Muscle of leg (tissue), 11 donors: ENCODE data around the gene CISD2. TPM values are rescaled to one million over a fixed set of nuclear protein-coding genes. Genes with fewer than 3 reads are reported as not detected.
A peak's percentile ranks its signal among the peaks of the same experiment; 100 is the strongest.
"Not testable (repeated sequence)": the region's sequence is repeated elsewhere in the genome, so short reads cannot be mapped to it uniquely, and the experiment has no call there.

Source experiments
- DNase-seq: peaks from one replicate; pipeline ENCODE4 v3.0.0; 2013
- H3K27ac ChIP-seq: one replicate; pipeline ENCODE4 v1.5.1; 2013; ENCODE audit warnings: mild to moderate bottlenecking, low read length, control low read depth
- H3K27me3 ChIP-seq: one replicate; pipeline ENCODE4 v1.6.1; 2013; ENCODE audit warnings: low read length; ENCODE audit not compliant: control insufficient read depth, insufficient read depth
- H3K36me3 ChIP-seq: one replicate; pipeline ENCODE4 v1.6.1; 2013; ENCODE audit warnings: low read length; ENCODE audit not compliant: control insufficient read depth, insufficient read depth
- H3K4me1 ChIP-seq: one replicate; pipeline ENCODE4 v1.6.1; 2013; ENCODE audit warnings: low read length; ENCODE audit not compliant: control insufficient read depth, insufficient read depth
- H3K4me3 ChIP-seq: one replicate; pipeline ENCODE4 v1.5.1; 2013; ENCODE audit warnings: low read length, control low read depth
- H3K9me3 ChIP-seq: replicated peaks from 2 replicates; pipeline ENCODE4 v1.6.1; 2013; ENCODE audit warnings: low read depth, low read length; ENCODE audit not compliant: control insufficient read depth
- WGBS: methylation state at CpG from one replicate; pipeline ENCODE4 v1.1.5; 2013; ENCODE audit warnings: missing lambda C conversion rate; ENCODE audit not compliant: insufficient coverage; 5-methylcytosine and 5-hydroxymethylcytosine counted together
- polyA plus RNA-seq, 8 donors: library from polyadenylated mRNA; unstranded; fragments of 120-200 nt; gene quantifications; one replicate each; pipeline versions ENCODE4 v1.2.1 to v1.2.3, GENCODE V29; 2013; ENCODE audit warnings: inconsistent platforms in 1 of 8, low replicate concordance in 1 of 8; ENCODE audit not compliant: insufficient read length in 8 of 8, insufficient read depth in 1 of 8
- total RNA-seq: library from RNA; stranded (reverse); fragments of 120-200 nt; gene quantifications from one replicate; pipeline ENCODE4 v1.2.4, GENCODE V29; 2013

CISD2 gene
- total and polyA plus RNA-seq, 9 donors = 15.4 to 29.6 (median 25.9) TPM

- WGBS = no CpG with 5 or more reads among the region's 1 CpG
- Histone ChIP-seq H3K9me3 (no peaks in the 10 kb centered on the region), H3K27ac (no peak overlapping the region), H3K36me3 (peaks cover 3% of the 10 kb centered on the region), H3K4me1 (no peaks in the 10 kb centered on the region), H3K27me3 (no peaks in the 10 kb centered on the region), H3K4me3 (no peak overlapping the region)
- no peak for DNase-seq
Measured at GRCh38 chr4:102843938-102844337, 24.9 kb upstream of the CISD2 start.

GRCh38 chr4:102847687-102848086, 21.1 kb upstream of the CISD2 start:
- no peak overlapping the region for H3K4me3 ChIP-seq
- no peak for DNase-seq
- WGBS = no CpG with 5 or more reads among the region's 8 CpGs
- no peaks in the 10 kb centered on the region for H3K9me3 ChIP-seq
- H3K4me1 ChIP-seq = no peaks in the 10 kb centered on the region
- peaks cover 3% of the 10 kb centered on the region for H3K36me3 ChIP-seq
- no peak overlapping the region for H3K27ac ChIP-seq
- no peaks in the 10 kb centered on the region for H3K27me3 ChIP-seq

- Histone ChIP-seq H3K27me3 (no peaks in the 10 kb centered on the region), H3K36me3 (no peaks in the 10 kb centered on the region), H3K4me1 (no peaks in the 10 kb centered on the region), H3K4me3 (no peak overlapping the region), H3K27ac (no peak overlapping the region), H3K9me3 (no peaks in the 10 kb centered on the region)
- no CpG with 5 or more reads among the region's 3 CpGs for WGBS
- DNase-seq = no peak
Measured at GRCh38 chr4:102849579-102850104, 19.1 kb upstream of the CISD2 start.

GRCh38 chr4:102850370-102850769, 18.4 kb upstream of the CISD2 start:
- H3K36me3 ChIP-seq = no peaks in the 10 kb centered on the region
- H3K4me1 ChIP-seq = no peaks in the 10 kb centered on the region
- H3K4me3 ChIP-seq = no peak overlapping the region
- no CpG with 5 or more reads among the region's 2 CpGs for WGBS
- no peaks in the 10 kb centered on the region for H3K9me3 ChIP-seq
- no peak overlapping the region for H3K27ac ChIP-seq
- no peaks in the 10 kb centered on the region for H3K27me3 ChIP-seq
- DNase-seq = no peak

- Histone ChIP-seq H3K4me3 (no peak overlapping the region), H3K4me1 (no peaks in the 10 kb centered on the region), H3K9me3 (peaks cover 16% of the 10 kb centered on the region), H3K36me3 (peaks cover 4% of the 10 kb centered on the region), H3K27ac (no peak overlapping the region), H3K27me3 (no peaks in the 10 kb centered on the region)
- no CpG with 5 or more reads among the region's 2 CpGs for WGBS
- no peak for DNase-seq
Measured at GRCh38 chr4:102858828-102859464, 9.8 kb upstream of the CISD2 start.

- H3K36me3 ChIP-seq = peaks cover 4% of the 10 kb centered on the region
- H3K27ac ChIP-seq = no peak overlapping the region
- no CpG with 5 or more reads among the region's 2 CpGs for WGBS
- H3K4me3 ChIP-seq = no peak overlapping the region
- peak; percentile 34 for DNase-seq
- no peaks in the 10 kb centered on the region for H3K27me3 ChIP-seq
- no peaks in the 10 kb centered on the region for H3K4me1 ChIP-seq
- peaks cover 16% of the 10 kb centered on the region for H3K9me3 ChIP-seq
Measured at GRCh38 chr4:102860611-102861324, 8.0 kb upstream of the CISD2 start.

GRCh38 chr4:102862016-102862415, 6.8 kb upstream of the CISD2 start:
- DNase-seq = peak; percentile 19
- no CpG with 5 or more reads among the region's 1 CpG for WGBS
- Histone ChIP-seq H3K27me3 (no peaks in the 10 kb centered on the region), H3K4me3 (no peak overlapping the region), H3K36me3 (peaks cover 4% of the 10 kb centered on the region), H3K4me1 (no peaks in the 10 kb centered on the region), H3K9me3 (peaks cover 16% of the 10 kb centered on the region), H3K27ac (no peak overlapping the region)

- Histone ChIP-seq H3K27ac (no peak overlapping the region), H3K4me3 (no peak overlapping the region), H3K4me1 (peaks cover 3% of the 10 kb centered on the region), H3K27me3 (no peaks in the 10 kb centered on the region), H3K9me3 (peaks cover 16% of the 10 kb centered on the region), H3K36me3 (peaks cover 4% of the 10 kb centered on the region)
- no peak for DNase-seq
- WGBS = no CpG with 5 or more reads among the region's 1 CpG
Measured at GRCh38 chr4:102862747-102863146, 6.0 kb upstream of the CISD2 start.

- not testable (repeated sequence) for H3K27me3 ChIP-seq, H3K27ac ChIP-seq, H3K9me3 ChIP-seq, H3K4me1 ChIP-seq, H3K4me3 ChIP-seq, H3K36me3 ChIP-seq, DNase-seq
- WGBS = no CpG with 5 or more reads among the region's 5 CpGs
Measured at GRCh38 chr4:102865327-102865726, 3.5 kb upstream of the CISD2 start.

- H3K36me3 ChIP-seq = no peaks in the 10 kb centered on the region
- no peak for DNase-seq
- H3K9me3 ChIP-seq = no peaks in the 10 kb centered on the region
- H3K4me3 ChIP-seq = peak overlapping the region; percentile 75
- 93% methylated on average over 6 of the region's 12 CpGs for WGBS
- H3K4me1 ChIP-seq = peaks cover 8% of the 10 kb centered on the region
- peak overlapping the region; percentile 97 for H3K27ac ChIP-seq
- no peaks in the 10 kb centered on the region for H3K27me3 ChIP-seq
Measured at GRCh38 chr4:102867278-102868152, 1.3 kb upstream of the CISD2 start.
